Body of pancreas (tissue), 4 donors: ENCODE measurements around the gene LRRC15. TPM values are rescaled to one million over a fixed set of nuclear protein-coding genes. Genes with fewer than 3 reads are reported as not detected.

Experiments
- ATAC-seq: fragments of 150-250 bp; one replicate; pipeline ENCODE4 v1.9.1; 2016
- DNase-seq, 4 donors: peaks; one replicate each; pipeline ENCODE4 v3.0.0-alpha.2; 2019
- H3K27ac ChIP-seq, 4 donors: fragments of 200-600 bp; sonication (generic); 1 replicate in 3 of 4; 2 replicates in 1 of 4; pipeline versions ENCODE4 v1.5.1 to v1.6.1; 2016 to 2019; ENCODE audit warnings: mild to moderate bottlenecking in 1 of 4, mixed read lengths in 1 of 4, moderate library complexity in 1 of 4
- H3K27me3 ChIP-seq, 2 donors: fragments of 200-600 bp; sonication (generic); one replicate each; pipeline ENCODE4 v1.6.0; 2016; ENCODE audit warnings: mild to moderate bottlenecking in 1 of 2
- H3K36me3 ChIP-seq, 2 donors: fragments of 200-600 bp; sonication (generic); replicated peaks in 1 of 2; 2 replicates each; pipeline ENCODE4 v1.5.1; 2016; ENCODE audit warnings: low read depth in 2 of 2; ENCODE audit not compliant: insufficient read depth in 1 of 2
- H3K4me1 ChIP-seq: fragments of 200-600 bp; sonication (generic); one replicate; pipeline ENCODE4 v1.6.0; 2016
- H3K4me3 ChIP-seq, 2 donors: fragments of 200-600 bp; sonication (generic); 1 replicate in 1 of 2; 2 replicates in 1 of 2; pipeline ENCODE4 v1.5.1; 2016 to 2019
- H3K9me3 ChIP-seq, 3 donors: fragments of 200-600 bp; sonication (generic); 1 replicate in 2 of 3; 2 replicates in 1 of 3; pipeline ENCODE4 v1.5.1; 2016
- CTCF ChIP-seq, 7 experiments: fragments of 450-650 bp in 4 of 7; fragments of 200-600 bp in 3 of 7; sonication (generic) in 3 of 7; IDR thresholded peaks; one replicate each; pipeline ENCODE4 v1.5.1; 2016 to 2019; ENCODE audit warnings: antibody characterized with exemption in 7 of 7
- POLR2A ChIP-seq, 3 donors: fragments of 450-650 bp; IDR thresholded peaks; one replicate each; pipeline ENCODE4 v1.6.1; 2016; ENCODE audit warnings: antibody characterized with exemption in 3 of 3, mild to moderate bottlenecking in 2 of 3
- WGBS, 2 donors: methylation state at CpG; one replicate each; pipeline ENCODE4 v1.1.5; 2017; 5-methylcytosine and 5-hydroxymethylcytosine counted together
- intact Hi-C: fragments of 100-400 bp; cut with DNase I; formaldehyde crosslinking; loops from one replicate; pipeline ENCODE4 v1.15.1; 2023
- total RNA-seq, 2 donors: library from RNA; depleted of rRNA; stranded (reverse); fragments of >200 nt; gene quantifications; one replicate each; pipeline ENCODE4 v1.1.0, GENCODE V29; 2016

Gene LRRC15
- total RNA-seq, 2 donors from 2014 or later: 0.26 TPM; not detected in 1

DNA sequence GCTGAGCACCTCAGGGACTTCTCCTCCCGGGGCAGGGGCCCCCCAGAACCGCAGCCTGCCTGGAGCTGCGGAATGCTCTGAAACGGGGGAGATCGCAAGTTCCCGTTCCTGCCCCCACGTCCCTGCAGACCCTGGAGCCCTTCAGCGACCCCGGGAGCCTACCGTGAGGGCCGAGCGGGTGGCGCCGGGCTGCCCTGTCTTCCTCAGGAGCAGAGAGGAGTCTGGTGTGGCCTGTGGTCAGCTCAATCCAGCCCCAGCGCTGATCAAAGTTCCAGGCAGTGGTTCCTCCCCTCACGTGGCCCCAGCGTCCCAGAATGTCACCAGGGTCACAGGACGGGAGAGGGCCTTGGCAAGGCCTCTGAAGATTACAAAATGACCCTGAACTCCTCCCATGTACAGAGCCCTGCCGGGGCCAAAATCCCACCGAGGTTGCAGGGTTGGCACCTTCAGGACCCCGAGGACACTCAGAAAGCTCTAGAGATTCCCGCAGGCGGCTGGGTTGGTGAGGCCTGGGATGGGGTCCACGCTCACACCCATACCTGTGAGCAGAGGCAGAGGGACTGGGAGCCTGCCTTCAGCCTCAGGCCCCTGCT lies 18.4 kb downstream of the LRRC15 start, which contains the start of gene CPN2:
TSS of gene CPN2 (minus strand) at position 249 of the 593 bp plus-strand sequence. CDS start 8,626 bp downstream, outside the sequence.
- no peak for ATAC-seq
- H3K4me3 ChIP-seq: no peak within 1 kb of the TSS
- H3K27ac ChIP-seq: no peak within 1 kb of the TSS
- H3K9me3 ChIP-seq: no peaks in the 10 kb centered on the region
- WGBS, 2 donors: 82 to 83% methylated on average over 14 to 24 of the region's 24 CpGs
- H3K27me3 ChIP-seq: no peaks in the 10 kb centered on the region
- DNase-seq: no peak
- H3K36me3 ChIP-seq: no peaks in the 10 kb centered on the region
- H3K4me1 ChIP-seq: no peaks in the 10 kb centered on the region
- TF ChIP-seq CTCF (IDR thresholded peaks at IDR 0.05) (no peak), POLR2A (IDR thresholded peaks at IDR 0.05) (no peak)
- intact Hi-C loops: no loop called here

DNA sequence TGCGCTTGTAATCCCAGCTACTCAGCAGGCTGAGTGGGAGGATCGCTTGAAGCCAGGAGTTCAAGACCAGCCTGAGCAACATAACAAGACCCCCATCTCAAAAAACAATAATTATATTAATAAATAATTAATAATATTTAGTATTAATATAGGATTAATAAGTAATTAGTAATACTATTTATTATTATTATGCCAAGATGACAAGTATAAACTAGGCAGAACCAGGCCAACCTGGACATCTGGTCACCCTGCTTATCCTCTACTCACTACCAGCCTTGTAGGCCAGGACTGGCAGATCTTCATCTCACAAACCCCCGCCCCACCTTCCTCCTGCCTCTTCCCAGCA lies 18.8 kb downstream of the LRRC15 start:
- ATAC-seq (no peak), DNase-seq (no peak)
- no peaks in the 10 kb centered on the region for H3K9me3 ChIP-seq
- H3K27ac ChIP-seq: no peak overlapping the region
- no peak for TF ChIP-seq CTCF (IDR thresholded peaks at IDR 0.05)
- no peak for TF ChIP-seq POLR2A (IDR thresholded peaks at IDR 0.05)
- no peaks in the 10 kb centered on the region for H3K4me1 ChIP-seq
- WGBS, 2 donors: 75 to 81% methylated on average over 3 of the region's 3 CpGs
- H3K36me3 ChIP-seq: no peaks in the 10 kb centered on the region
- H3K4me3 ChIP-seq: no peak overlapping the region
- intact Hi-C loops: no loop called here
- no peaks in the 10 kb centered on the region for H3K27me3 ChIP-seq

- H3K9me3 ChIP-seq: no peaks in the 10 kb centered on the region
- WGBS, 2 donors: 67 to 71% methylated on average over 5 to 6 of the region's 6 CpGs
- H3K4me3 ChIP-seq: no peak overlapping the region
- no peak for TF ChIP-seq CTCF (IDR thresholded peaks at IDR 0.05)
- H3K27ac ChIP-seq: no peak overlapping the region
- DNase-seq (no peak), ATAC-seq (no peak)
- H3K4me1 ChIP-seq: no peaks in the 10 kb centered on the region
- intact Hi-C loops: no loop called here
- no peaks in the 10 kb centered on the region for H3K27me3 ChIP-seq
- no peaks in the 10 kb centered on the region for H3K36me3 ChIP-seq
These were observed 21.2 kb downstream of the LRRC15 start for GRCh38 chr3:194348354-194348753.

GRCh38 chr3:194346621-194347020 lies 22.9 kb downstream of the LRRC15 start:
- ATAC-seq: no peak
- Histone ChIP-seq H3K9me3 (no peaks in the 10 kb centered on the region), H3K27ac (no peak overlapping the region), H3K27me3 (no peaks in the 10 kb centered on the region), H3K36me3 (no peaks in the 10 kb centered on the region), H3K4me1 (no peaks in the 10 kb centered on the region), H3K4me3 (no peak overlapping the region)
- TF ChIP-seq POLR2A (IDR thresholded peaks at IDR 0.05) (no peak), CTCF (IDR thresholded peaks at IDR 0.05) (no peak)
- WGBS, 2 donors: 42 to 62% methylated on average over 5 of the region's 5 CpGs
- intact Hi-C loops: no loop called here
- DNase-seq: no peak

DNA sequence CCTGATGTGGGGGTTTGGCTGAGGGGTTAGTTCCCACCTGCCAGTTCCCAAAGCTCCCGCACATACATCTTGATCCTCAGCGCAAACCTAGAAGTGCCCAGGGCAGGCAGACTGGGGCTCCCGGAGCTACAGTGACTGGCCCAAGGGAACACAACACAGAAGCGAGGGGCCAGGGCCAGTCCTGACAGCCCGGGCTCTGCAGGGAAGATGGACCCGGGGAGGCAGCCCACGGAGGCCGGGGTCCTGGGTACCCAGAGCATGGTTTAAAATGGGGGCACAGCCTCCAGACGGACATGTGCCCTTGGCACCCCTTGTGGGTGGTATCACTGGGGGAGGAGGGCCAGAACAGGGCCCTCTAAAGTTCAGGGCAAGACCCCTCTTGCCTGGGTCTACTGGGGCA lies 23.5 kb downstream of the LRRC15 start:
- no peak overlapping the region for H3K4me3 ChIP-seq
- ATAC-seq (no peak), DNase-seq (no peak)
- 28 to 60% methylated on average over 2 to 9 of the region's 9 CpGs for WGBS, 2 donors
- no peaks in the 10 kb centered on the region for H3K4me1 ChIP-seq
- no peaks in the 10 kb centered on the region for H3K36me3 ChIP-seq
- H3K9me3 ChIP-seq: no peaks in the 10 kb centered on the region
- no peaks in the 10 kb centered on the region for H3K27me3 ChIP-seq
- no peak for TF ChIP-seq POLR2A (IDR thresholded peaks at IDR 0.05)
- TF ChIP-seq CTCF (IDR thresholded peaks at IDR 0.05): no peak
- intact Hi-C loops: no loop called here
- H3K27ac ChIP-seq: no peak overlapping the region
